NCI-H524 treated with DMSO at 0.1 percent for 48 hours (cell line): ENCODE data around the gene PCDHGA7.
"Not testable (repeated sequence)": the region's sequence is repeated elsewhere in the genome, so short reads cannot be mapped to it uniquely, and the experiment has no call there.

Source experiments
- DNase-seq: peaks from one replicate; lab custom pipeline; 2025; lab: John Stamatoyannopoulos, UW

PCDHGA7 gene

GRCh38 chr5:141366016-141366896 lies 16.3 kb upstream of the PCDHGA7 start:
- DNase-seq: no peak

DNA sequence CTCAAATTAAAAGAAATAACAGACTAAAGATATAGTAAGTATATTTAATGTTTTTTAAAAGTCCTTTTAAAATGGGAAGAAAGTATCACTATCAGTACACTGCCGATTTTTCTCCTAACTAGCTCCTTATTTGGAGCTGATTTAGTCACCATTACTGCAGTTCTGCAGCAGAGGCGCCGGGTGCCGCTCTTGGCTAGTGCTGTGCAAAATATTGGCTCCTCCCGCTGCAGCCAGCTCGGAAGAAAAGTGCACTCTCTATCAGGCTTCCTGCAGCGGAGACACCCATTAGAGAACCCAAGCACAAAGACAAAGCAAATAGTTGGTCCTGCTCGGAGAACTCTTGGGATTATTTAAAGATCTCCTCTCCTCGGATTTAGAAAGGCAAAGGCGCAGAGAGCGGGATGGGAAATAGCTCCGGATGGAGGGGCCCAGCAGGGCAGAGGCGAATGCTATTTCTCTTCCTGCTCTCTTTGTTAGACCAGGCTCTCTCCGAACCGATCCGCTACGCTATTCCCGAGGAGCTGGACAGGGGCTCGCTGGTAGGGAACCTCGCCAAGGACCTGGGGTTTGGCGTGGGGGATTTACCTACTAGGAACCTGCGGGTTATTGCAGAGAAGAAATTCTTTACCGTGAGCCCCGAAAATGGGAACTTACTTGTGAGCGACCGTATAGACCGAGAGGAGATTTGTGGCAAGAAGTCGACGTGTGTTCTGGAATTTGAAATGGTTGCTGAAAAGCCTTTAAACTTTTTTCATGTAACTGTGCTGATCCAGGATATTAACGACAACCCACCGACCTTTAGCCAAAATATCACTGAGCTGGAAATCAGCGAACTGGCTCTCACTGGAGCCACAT lies 12.3 kb upstream of the PCDHGA7 start, which contains the start of gene PCDHGB3:
PCDHGB3 (plus strand) TSS at position 249 of the 855 bp plus-strand sequence; CDS start at position 402, 153 bp downstream.
- no peak for DNase-seq

DNA sequence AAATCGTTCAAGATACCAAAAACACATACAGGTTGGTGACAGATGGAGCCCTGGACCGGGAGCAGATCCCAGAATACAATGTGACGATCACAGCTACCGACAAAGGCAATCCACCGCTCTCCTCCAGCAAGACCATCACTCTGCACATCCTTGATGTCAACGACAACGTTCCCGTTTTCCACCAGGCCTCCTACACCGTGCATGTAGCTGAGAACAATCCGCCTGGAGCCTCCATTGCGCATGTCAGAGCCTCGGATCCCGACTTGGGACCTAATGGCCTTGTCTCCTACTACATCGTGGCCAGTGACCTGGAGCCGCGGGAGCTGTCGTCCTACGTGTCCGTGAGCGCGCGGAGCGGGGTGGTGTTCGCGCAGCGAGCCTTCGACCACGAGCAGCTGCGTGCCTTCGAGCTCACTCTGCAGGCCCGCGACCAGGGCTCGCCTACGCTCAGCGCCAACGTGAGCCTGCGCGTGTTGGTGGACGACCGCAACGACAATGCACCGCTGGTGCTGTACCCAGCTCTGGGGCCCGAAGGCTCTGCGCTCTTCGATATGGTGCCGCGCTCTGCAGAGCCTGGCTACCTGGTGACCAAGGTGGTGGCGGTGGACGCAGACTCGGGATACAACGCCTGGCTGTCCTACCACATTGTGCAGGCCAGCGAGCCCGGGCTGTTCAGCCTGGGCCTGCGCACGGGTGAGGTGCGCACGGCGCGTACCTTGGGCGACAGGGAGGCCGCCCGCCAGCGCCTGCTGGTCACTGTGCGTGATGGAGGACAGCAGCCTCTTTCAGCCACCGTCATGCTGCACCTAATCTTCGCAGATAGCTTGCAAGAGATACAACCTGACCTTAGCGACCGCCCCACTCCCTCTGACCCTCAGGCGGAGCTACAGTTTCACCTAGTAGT lies 10.7 kb upstream of the PCDHGA7 start:
- DNase-seq: no peak

- DNase-seq: no peak
Measured at GRCh38 chr5:141373673-141374317, 8.7 kb upstream of the PCDHGA7 start, which contains the start of gene PCDHGA6. Gene PCDHGA6 (plus strand): TSS chr5:141373891. CDS start chr5:141374084, 193 bp downstream.

- no peak for DNase-seq
Measured at GRCh38 chr5:141374627-141375026, 7.9 kb upstream of the PCDHGA7 start.

DNA sequence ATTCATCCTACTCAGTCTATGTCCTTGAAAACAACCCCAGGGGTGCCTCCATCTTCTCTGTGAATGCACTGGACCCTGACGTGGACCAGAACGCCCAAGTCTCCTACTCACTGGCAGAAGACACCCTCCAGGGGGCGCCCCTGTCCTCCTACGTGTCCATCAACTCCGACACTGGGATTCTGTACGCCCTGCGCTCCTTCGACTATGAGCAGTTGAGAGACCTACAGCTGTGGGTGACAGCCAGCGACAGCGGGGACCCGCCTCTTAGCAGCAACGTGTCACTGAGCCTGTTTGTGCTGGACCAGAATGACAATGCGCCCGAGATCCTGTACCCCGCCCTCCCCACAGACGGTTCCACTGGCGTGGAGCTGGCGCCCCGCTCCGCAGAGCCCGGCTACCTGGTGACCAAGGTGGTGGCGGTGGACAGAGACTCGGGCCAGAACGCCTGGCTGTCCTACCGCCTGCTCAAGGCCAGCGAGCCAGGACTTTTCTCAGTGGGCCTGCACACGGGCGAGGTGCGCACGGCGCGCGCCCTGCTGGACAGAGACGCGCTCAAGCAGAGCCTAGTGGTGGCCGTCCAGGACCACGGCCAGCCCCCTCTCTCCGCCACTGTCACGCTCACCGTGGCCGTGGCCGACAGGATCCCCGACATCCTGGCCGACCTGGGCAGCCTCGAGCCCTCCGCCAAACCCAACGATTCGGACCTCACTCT lies 6.9 kb upstream of the PCDHGA7 start:
- not testable (repeated sequence) for DNase-seq

- DNase-seq: no peak
Measured at GRCh38 chr5:141383345-141383744, 803 bp downstream of the PCDHGA7 start.

DNA sequence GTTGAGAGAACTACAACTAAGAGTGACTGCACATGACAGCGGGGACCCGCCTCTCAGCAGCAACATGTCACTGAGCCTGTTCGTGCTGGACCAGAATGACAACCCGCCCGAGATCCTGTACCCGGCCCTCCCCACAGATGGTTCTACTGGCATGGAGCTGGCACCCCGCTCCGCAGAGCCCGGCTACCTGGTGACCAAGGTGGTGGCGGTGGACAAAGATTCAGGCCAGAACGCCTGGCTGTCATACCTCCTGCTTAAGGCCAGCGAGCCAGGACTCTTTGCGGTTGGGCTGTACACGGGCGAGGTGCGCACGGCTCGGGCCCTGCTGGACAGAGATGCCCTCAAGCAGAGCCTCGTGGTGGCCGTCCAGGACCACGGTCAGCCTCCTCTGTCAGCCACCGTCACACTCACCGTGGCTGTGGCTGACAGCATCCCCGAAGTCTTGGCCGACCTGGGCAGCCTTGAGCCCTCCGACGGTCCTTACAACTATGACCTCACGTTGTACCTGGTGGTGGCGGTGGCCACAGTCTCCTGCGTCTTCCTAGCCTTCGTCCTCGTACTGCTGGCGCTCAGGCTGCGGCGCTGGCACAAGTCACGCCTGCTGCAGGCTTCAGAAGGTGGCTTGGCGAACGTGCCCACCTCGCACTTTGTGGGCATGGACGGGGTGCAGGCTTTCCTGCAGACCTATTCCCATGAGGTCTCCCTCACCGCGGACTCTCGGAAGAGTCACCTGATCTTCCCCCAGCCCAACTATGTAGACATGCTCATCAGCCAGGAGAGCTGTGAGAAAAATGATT lies 2.1 kb downstream of the PCDHGA7 start:
- no peak for DNase-seq

- DNase-seq: not testable (repeated sequence)
Measured at GRCh38 chr5:141387557-141388311, 5.2 kb downstream of the PCDHGA7 start, which contains the start of gene PCDHGB4. Gene PCDHGB4 (plus strand): TSS chr5:141387698. CDS start chr5:141387885, 187 bp downstream.

- no peak for DNase-seq
Measured at GRCh38 chr5:141388661-141389060, 6.1 kb downstream of the PCDHGA7 start.

DNA sequence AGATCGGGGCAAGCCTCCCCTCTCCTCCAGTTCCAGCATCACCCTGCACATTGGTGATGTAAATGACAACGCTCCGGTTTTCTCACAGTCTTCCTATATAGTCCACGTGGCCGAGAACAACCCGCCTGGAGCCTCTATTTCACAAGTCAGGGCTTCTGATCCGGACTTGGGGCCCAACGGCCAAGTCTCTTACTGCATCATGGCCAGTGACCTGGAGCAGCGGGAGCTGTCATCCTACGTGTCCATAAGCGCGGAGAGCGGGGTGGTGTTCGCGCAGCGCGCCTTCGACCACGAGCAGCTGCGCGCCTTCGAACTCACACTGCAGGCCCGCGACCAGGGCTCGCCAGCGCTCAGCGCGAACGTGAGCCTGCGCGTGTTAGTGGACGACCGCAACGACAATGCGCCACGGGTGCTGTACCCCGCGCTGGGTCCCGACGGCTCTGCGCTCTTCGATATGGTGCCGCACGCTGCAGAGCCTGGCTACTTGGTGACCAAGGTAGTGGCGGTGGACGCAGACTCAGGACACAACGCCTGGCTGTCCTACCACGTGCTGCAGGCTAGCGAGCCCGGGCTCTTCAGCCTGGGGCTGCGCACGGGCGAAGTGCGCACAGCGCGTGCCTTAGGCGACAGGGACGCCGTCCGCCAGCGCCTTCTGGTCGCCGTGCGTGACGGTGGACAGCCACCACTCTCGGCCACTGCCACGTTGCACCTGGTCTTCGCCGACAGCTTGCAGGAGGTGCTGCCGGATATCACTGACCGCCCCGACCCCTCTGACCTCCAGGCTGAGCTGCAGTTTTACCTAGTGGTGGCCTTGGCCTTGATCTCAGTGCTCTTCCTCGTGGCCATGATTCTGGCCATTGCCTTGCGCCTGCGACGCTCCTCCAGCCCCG lies 6.9 kb downstream of the PCDHGA7 start:
- DNase-seq: no peak

GRCh38 chr5:141392429-141393198 lies 10.1 kb downstream of the PCDHGA7 start, which contains the start of gene PCDHGA8:
Gene PCDHGA8 (plus strand): TSS chr5:141392633. CDS start chr5:141392814, 181 bp downstream.
- no peak for DNase-seq

DNA sequence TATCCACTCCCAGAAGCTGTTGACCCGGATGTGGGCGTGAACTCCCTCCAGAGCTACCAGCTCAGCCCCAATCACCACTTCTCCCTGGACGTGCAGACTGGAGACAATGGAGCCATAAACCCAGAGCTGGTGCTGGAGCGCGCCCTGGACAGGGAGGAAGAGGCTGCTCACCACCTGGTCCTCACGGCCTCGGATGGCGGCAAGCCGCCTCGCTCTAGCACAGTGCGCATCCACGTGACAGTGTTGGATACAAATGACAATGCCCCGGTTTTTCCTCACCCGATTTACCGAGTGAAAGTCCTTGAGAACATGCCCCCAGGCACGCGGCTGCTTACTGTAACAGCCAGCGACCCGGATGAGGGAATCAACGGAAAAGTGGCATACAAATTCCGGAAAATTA lies 10.7 kb downstream of the PCDHGA7 start:
- no peak for DNase-seq

GRCh38 chr5:141394401-141395187 lies 12.1 kb downstream of the PCDHGA7 start:
- not testable (repeated sequence) for DNase-seq

GRCh38 chr5:141397756-141398551 lies 15.4 kb downstream of the PCDHGA7 start, which contains the start of gene PCDHGB5:
Gene PCDHGB5 (plus strand): TSS chr5:141397947. CDS start chr5:141398128, 181 bp downstream.
- DNase-seq: not testable (repeated sequence)
